ENCODE measurements around the gene ZBTB16.

Gene ZBTB16

DNA sequence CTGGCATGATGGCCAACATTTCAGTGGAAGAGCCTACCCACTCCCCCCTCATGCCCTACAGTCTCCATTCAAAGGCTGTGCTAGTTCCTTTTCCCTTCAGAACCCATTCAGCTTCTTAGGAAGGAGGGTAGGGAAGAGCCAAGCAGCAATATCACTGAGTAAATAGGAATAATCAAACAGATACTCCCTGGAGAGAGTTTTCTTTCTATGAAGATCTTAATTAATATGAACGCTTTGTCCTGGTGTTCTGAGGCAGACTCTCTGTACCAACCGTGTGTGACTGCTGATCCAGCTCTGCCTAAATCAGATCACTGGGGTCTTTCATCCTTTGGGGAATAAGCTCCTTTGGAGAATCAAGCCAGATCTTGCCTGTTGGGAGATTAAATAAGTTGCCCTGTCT, 161.5 kb downstream of the ZBTB16 start:
- in situ Hi-C loops (cut with MboI; ENCODE audit: low sequenced_read_pairs): no loop called here

DNA sequence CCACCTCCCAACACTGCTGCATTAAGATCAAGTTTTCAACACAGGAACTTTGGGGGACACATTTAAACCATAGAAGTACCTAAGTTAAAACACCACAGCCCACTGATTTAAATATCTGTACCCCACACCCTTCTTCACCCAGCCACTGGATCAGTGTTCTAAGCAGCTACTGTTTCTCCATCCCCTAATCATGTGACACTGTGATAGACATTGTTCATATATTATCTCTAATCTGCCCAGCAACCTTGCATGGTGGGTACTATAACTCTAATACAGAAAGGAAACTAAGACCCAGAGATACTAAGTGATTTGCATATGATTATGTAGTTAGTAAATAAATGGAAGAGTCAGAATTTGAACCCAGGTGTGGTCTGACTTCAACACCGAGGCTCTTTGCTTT, 166.2 kb downstream of the ZBTB16 start:
- in situ Hi-C loops (cut with MboI; ENCODE audit: low sequenced_read_pairs): no loop called here

DNA sequence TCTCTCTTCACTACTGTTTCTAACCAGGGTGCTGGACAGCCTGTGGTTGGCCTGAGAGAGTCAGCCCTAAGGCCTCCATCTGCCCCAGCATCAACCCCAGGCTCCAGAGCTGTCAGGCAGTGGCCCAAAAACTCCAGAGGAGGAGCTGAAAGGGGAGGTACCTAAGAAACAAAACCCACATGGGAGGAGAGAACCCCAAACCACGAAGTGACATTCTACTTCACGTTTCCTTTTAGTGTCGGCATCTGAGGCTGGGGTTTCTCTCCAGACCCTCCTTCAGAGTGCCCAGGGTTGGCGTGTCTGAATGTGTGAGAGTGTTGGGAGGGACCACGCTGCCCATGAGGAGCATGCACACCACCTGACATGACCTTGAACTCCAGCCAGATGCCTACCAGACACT, 166.8 kb downstream of the ZBTB16 start:
- in situ Hi-C loops (cut with MboI; ENCODE audit: low sequenced_read_pairs): no loop called here

DNA sequence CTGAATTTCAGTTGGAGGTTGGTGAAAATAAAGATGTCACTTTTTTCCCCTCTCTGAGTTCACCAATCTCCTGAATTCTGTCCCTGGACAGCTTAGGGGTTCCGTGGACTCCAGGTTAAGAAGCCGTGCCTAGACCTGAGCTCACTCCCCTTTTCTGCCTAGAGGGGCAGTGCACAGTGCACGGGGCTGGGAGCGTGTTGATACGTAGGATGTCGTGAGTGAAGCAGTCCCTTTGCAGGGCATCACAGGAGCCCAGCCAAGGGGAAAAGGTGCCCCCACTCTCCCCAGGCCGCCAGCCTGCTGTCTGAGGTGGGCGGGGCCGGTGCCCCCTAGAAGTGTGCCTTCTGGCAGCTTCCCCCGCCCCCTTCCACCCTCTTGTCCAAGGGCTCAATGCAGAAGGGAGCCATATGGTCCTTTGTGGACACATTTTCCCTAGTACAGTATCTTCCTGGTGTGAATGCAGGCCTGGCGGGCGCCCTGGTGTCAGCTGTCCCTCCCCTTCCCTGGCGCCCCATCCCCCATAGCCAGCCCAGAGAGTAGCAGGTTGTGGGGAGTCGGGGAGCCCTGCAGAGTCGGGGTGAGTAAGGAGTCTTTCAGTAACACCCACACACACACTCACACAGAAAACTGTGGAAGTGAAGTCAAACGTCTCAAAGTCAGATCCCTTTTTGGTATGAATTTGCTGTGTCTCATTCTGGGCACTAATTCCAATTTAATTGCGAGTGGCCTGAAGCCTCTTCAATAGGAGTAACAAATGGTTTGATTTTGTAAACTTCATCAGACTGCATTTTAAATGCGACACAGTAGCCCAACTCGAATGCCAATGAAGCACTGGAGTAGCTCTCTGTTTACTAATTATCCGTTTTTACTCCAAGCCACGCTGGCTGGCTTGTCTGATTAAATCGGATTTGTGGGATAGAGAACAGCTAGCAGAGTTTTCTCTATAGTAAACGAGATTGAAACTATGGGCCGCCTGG, 169.2 kb downstream of the ZBTB16 start:
- in situ Hi-C loops (cut with MboI; ENCODE audit: low sequenced_read_pairs): no loop called here

DNA sequence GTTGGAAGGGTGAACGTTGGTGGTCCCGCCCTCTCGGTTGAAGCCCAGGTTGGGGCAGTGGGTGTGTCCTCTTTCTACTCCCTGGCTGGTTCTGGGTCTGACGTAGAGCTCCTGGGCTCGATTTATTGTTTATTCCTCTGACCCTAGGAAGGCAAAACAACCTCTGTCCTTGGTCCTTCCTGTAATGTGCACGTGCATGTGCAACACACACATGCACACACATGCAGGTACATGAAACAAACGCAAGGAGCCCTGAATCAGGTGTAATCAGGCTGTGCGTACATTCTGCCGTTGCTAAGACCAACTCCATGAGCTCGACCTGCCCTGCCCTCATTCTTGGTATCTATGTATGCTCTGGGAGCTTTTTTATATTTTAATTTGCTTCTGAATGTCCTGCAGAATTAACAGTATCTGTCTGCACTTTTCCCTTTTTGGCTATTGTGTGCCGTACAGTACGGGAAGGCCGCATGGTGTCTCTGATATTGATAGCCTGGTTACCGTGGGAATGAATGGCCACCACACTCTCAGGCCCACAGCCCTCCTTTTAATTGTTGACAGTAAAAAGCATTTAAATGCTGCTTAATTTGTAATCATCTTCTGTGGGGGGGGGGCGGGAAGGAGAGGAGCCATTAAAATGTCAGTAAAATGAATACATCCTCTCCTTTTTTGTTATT, 170.7 kb downstream of the ZBTB16 start:
- in situ Hi-C loops (cut with MboI; ENCODE audit: low sequenced_read_pairs): no loop called here

DNA sequence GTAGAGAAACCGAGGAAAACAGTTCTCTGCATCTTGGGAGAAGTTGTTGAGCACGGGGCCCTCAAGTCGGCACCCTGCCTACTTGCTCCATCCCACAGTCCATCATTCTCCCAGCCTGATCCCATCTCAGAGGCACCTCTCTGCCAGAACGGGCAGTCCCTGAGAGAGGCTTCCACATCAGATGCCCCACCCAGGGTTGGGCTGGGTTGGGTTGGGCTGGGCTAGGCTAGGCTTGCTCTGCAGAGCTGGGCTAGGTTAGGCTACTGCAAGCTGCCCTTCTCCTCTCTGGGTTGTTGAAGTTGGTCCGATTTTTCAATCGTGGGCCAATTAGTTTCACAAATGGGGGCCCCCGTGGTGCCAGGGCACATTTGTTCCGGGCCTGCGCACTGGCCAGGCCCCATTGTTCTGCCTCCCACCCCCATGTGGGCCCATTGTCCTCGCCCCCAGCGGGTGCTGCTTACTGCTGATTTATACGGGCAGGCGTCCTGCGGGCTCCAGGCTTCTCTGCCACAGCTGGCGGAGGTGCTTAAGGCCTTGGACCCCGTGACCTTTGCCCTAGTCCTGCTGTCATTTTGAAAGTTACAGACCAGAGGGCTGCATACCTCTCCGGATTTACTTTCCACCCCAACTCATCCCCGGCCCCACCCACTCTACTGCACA, 173.0 kb downstream of the ZBTB16 start:
- in situ Hi-C loops (cut with MboI; ENCODE audit: low sequenced_read_pairs): no loop called here

DNA sequence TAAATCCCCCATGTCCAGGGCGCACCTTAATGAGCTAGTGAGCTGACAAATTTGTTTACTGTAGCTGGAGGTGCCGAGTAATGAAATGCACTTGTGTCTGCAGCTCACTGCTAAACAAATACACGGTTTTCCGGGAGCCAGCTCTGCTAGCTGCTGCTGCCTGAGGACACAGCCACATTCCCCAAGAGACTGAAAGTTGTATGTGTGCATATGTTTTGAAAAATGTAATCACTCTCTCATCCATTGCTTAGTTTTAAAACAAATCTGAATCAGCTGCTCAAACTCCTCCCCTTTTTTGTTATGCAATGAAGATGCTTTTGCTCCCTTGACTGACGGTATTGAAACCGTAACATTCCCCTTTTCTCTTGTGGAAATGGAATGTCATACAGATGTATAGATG, 174.2 kb downstream of the ZBTB16 start:
- in situ Hi-C loops (cut with MboI; ENCODE audit: low sequenced_read_pairs): no loop called here

DNA sequence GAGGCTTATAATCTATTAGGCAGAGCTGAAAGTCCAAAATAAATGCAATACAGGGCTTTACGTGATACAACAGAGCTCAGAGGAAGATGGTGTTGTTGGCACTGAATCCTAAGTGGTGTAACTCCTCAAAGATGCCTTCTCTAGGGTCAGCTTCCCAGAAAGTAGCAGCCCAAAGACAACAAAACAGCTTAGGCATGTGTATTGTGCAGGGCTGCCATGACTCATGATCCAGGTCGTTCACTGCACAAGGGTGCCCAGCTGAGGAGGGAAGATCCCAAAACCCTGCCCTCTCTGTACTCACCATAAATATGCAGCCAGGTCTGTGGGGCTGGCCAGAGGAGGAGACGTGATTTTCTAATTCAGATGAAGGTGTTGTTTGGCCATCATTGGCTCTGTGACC, 177.3 kb downstream of the ZBTB16 start:
- in situ Hi-C loops (cut with MboI; ENCODE audit: low sequenced_read_pairs): no loop called here

DNA sequence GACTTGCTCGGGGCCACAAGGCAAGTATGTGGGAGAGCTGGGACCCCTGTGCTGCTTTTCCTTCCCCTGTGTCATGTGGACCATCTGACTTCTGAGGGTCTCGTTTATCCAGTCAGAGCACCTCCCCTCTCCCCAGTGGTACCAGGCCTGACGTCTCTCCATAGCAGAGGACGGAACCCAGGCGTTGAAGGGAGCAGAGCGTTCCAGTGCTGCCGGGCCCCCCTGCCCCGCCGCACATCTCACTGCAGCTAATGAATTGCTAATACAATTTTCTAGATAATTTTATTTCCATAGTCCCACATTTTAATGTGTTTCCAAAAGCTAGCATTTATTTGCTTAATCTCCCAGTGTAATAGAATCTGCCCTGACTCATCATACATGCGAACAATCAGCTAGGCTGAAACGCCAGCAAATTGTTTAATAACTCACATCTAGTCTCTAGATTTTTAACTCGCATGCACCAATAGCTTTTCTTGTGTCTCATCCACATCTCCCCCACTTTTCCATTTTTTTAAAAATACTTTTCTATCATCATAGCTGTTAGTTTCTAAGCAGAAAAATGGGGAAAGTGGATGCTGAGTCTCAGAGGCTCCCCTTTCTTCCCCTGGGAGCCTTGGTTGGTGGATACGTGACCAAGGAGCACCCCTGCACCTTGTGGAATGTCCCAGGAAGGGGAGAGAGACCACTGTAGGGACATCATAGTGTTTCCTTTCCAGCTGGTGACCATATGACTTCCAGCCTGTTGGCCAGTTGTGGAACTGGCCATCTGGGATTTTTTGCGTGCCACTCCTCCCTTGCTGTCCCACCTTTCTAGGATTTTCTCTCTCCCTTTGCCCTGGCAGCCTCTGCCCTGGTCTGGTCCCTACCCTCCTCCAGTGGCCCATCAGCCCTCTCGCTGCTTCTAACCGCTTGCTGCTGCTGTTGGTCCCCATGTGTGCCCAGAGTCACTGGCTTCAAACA, 178.1 kb downstream of the ZBTB16 start:
- in situ Hi-C loops (cut with MboI; ENCODE audit: low sequenced_read_pairs): no loop called here

DNA sequence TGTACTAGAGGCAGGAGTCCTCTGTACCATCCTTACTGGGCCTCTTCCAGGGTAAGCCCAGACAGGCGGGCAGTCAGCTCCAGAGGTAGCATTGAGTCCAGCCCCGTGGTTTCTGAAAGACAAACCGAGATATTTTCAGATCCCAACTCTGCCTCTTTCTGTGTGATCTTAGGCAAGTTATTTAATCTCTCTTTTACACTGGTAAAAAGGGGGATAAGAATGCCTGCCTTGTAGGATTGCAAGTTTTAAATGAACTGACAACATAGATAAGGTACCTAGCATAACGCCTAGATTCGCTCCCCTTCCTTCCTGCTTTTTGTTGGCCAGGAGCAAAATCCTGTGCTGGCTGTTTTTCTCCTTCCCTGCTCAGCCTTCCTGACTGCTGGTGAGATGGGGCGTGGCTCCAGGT, 180.2 kb downstream of the ZBTB16 start:
- in situ Hi-C loops (cut with MboI; ENCODE audit: low sequenced_read_pairs): no loop called here

DNA sequence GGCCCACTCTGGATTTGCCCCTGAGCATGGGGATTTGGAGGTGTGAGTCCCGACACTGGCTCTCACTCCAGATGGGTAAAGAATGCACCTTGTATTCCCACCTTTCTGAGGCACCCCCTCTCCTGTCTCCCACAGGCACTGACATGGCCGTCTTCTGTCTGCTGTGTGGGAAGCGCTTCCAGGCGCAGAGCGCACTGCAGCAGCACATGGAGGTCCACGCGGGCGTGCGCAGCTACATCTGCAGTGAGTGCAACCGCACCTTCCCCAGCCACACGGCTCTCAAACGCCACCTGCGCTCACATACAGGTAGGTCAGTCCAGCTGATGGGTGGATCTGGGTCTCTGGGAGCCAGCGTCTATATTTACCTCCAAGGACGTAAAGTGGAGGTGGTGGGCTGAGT, 182.5 kb downstream of the ZBTB16 start:
- in situ Hi-C loops (cut with MboI; ENCODE audit: low sequenced_read_pairs): no loop called here

DNA sequence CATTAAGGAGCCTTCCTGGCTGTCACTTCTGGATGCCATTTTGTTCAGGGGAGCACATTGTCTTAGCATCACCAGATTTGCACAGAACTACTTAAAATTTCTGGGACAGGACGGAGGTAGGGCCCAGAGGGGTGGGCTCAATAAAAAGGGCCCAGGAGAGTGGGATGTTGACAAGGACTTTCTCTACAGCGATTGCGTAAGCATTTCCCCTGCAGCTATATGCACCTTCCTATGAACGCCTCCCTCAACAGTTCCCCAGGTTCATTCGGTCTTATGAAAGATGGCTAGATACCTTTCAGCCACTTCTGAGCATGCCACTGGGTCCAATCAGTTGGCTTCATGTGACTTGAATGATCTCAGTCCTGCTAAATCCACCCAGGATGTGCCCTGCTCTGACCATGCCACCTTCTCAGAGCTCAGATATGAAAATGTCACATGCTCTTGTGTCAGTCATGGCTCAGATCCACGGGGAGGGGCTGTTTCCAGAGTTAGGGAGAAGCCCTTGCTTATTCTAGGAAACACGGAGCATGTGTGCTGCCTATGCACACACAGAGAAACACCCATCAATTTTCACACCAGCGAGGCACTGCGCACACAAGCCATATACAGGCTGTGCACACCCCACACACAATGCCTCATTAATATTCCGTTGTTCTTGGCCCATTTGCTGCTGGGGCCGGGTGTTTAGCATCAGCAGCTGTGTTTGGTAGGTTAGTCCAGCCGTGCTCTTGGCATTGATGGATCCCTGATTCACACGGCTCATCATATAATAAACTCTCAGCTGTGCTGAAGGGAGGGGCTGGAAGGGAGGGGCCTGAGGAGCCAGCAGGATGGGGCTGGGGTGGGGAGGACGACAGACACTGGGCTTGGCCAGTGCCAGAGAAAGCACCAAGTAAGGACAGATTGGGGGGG, 184.2 kb downstream of the ZBTB16 start:
- in situ Hi-C loops (cut with MboI; ENCODE audit: low sequenced_read_pairs): no loop called here

DNA sequence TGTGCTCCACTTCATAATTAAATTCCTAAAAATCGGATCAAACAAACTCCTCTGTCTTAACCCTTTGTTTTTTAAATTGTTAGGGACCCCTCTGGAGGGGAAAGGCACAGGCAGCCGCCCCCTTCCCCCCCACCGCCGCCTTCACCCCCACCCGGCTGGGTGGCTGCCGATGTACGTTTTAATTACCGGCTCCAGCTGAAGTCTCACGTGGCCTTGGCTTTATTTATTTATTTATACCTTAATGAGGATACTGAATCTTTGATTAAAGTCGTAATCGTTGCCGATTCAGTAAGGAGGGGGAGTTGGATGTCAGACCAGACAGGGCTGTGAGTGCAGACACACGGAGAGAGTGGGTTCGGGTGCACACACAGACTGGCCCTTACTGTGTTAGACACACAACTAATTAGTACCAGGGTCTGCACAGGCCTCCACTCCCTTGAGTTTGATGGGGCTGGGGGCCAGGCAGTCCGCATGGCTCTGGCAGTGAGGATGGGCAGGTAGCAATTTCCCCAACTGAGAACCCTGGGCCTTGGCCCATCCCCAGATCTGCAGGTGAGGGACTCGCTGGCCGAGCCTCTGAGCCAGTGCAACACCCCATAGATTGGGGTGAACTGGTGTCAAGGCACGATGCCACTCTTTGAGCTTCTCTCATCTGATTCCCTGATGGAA, 185.3 kb downstream of the ZBTB16 start:
- in situ Hi-C loops (cut with MboI; ENCODE audit: low sequenced_read_pairs): no loop called here

DNA sequence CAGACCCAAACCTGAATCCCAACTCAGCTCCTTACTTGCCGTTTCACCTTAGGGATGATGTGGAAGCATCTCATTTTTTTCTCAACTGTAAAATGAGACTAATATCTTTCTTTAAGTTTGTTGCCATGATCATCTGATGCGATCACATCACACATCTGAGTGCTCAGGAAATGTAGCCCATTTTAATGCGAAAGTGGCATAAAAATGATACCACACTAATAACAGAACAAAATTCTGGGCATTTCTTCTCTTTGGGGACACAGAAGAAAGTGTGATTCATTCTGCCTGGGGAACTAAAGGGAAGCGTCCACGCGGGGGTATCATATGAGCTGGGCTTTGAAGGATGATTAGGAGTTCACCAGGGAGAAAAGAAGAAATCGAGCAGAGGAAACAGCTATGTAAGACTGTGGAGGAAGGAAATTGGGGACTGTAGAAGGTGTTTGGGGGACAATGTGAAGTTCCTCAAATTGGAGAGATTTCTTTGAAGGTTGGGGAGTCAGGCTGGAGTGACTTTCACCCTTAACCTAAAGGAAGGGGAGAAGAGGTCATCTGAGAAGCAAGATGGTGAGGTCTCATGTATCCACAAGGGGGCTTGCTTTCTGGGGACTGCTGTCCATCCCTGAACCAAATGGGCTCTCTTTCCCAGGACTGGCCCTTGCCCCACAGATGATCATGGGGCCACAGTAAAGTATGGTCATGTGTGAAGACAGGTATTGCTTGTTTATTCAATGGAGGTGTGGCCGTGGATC, 187.0 kb downstream of the ZBTB16 start:
- in situ Hi-C loops (cut with MboI; ENCODE audit: low sequenced_read_pairs): no loop called here

DNA sequence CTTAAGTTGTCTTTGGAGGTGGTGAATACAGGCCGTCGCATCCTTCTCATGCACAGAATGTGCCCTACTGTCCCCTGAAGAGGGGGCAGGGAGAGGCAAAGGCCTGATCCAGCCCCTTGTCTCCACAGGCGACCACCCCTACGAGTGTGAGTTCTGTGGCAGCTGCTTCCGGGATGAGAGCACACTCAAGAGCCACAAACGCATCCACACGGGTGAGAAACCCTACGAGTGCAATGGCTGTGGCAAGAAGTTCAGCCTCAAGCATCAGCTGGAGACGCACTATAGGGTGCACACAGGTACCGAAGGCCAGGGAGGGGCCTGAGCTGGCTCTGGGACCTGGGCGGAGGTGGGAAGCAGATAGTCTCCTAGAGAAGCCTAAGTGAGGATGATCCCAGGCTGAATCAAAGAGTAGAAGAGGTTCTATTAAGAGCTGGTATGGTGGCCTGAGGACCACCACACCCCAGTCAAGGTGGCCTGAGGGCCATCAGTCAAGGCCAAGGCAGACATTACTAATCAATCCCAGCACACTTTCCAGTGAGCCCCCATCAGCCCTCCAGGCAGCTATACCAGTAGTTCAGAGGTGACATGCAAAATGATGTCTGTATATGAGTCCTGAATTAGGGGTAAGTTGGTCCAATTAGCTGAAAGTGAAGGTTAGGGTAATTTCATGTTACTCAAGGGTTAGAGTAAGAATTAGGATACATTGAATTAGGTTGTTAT, 187.7 kb downstream of the ZBTB16 start:
- in situ Hi-C loops (cut with MboI; ENCODE audit: low sequenced_read_pairs): no loop called here

DNA sequence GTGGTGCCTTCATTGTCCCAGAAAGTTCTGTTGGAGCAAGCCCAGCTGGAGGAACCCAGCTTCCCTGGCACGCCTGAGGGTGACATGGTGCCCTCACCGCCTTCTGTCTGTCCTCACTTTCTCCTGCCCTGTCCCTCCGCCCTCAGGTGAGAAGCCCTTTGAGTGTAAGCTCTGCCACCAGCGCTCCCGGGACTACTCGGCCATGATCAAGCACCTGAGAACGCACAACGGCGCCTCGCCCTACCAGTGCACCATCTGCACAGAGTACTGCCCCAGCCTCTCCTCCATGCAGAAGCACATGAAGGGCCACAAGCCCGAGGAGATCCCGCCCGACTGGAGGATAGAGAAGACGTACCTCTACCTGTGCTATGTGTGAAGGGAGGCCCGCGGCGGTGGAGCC, 190.7 kb downstream of the ZBTB16 start:
- in situ Hi-C loops (cut with MboI; ENCODE audit: low sequenced_read_pairs): loop anchor here (25.0 kb wide), 1 partner anchor 938 kb away; the partner anchor contains the start of gene TTC12

DNA sequence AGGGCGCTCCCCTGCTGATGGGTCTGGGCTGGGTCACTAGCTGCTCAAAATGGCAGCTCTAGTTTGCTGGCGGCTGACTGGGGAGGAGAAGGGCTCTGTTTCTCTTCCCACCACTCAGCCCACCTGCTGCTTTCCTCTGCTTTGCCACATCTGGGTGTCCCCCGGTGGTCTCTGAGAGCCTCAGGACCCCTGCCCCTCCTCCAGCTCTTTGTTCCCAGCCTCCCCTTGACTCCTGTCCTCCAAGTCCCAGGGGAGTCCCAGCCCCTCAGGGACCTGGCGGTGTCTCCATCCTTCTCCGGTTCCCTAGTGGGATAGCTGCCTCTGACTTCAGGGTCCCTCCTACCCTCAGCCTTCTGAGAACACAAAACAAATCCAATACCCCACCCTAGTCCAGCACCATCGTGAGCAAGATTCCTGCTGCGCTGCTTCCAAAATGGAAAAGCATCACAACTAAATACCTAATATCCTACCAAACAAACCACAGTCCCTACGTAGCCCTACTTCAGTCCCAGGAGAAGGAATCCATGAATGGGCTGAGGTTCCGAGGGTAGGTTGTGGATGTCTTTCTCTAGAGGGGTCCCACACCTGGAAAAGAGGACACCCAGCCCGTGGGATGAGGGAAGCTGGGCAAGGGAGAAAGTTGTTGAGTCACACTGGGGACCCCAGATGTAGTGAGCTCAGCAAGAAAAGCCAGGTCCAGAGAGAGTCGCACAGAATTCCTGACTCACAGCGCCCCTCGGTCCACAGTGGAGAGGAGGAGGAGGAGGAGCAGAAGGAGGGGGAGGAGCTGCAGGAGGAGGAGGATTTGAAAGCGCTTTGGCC, 191.7 kb downstream of the ZBTB16 start:
- in situ Hi-C loops (cut with MboI; ENCODE audit: low sequenced_read_pairs): loop anchor here (25.0 kb wide), 1 partner anchor 939 kb away; the partner anchor contains the start of gene TTC12
